ENCODE results near the gene ARMC8.

- TF ChIP-seq CTCF (IDR thresholded peaks at IDR 0.05): no peak
- TF ChIP-seq POLR2A (IDR thresholded peaks at IDR 0.05): no peak
These were observed 32.6 kb upstream of the ARMC8 start for GRCh38 chr3:138154534-138154933.
